ENCODE data around the gene FNIP1. TPM values are rescaled to one million over a fixed set of nuclear protein-coding genes. Genes with fewer than 3 reads are reported as not detected.

Gene FNIP1
- total RNA-seq, 2 donors from 2014 or later = 19.9 to 25.6 TPM

GRCh38 chr5:131677115-131677514 lies 119.7 kb downstream of the FNIP1 start:
- no peak overlapping the region for H3K4me3 Mint-ChIP-seq
- peaks cover 4% of the 10 kb centered on the region for H3K4me1 ChIP-seq (ENCODE audit: control insufficient read depth, insufficient read depth, low read length)
- no peak for DNase-seq
- 93 to 95% methylated on average over 2 to 3 of the region's 3 CpGs for WGBS, 2 experiments (ENCODE audit: insufficient coverage in 1 of 2, insufficient read length in 1 of 2)
- H3K9me3 Mint-ChIP-seq = no peaks in the 10 kb centered on the region
- no peak overlapping the region for H3K9ac ChIP-seq (ENCODE audit: extremely low read depth, low read length, poor library complexity, severe bottlenecking)
- no peaks in the 10 kb centered on the region for H3K27me3 Mint-ChIP-seq (ENCODE audit: insufficient read depth)
- no peaks in the 10 kb centered on the region for H3K9me3 ChIP-seq (ENCODE audit: control insufficient read depth, low read length)
- no peaks in the 10 kb centered on the region for H3K27me3 ChIP-seq (ENCODE audit: control insufficient read depth, insufficient read depth, low read length, poor library complexity, severe bottlenecking)
- H3K4me3 ChIP-seq (ENCODE audit: low read length) = no peak overlapping the region
- peaks cover 38% of the 10 kb centered on the region for H3K36me3 Mint-ChIP-seq (ENCODE audit: low read depth)
- no peak for TF ChIP-seq CTCF (conservative IDR thresholded peaks at IDR 0.05)
- H3K4me1 Mint-ChIP-seq = peaks cover 5% of the 10 kb centered on the region
- H3K27ac Mint-ChIP-seq = no peak overlapping the region
- H3K36me3 ChIP-seq (ENCODE audit: control insufficient read depth, insufficient read depth, low read length) = peaks cover 54% of the 10 kb centered on the region
- no peak overlapping the region for H3K27ac ChIP-seq (ENCODE audit: low read depth, low read length)

- 75 to 91% methylated on average over 1 to 6 of the region's 6 CpGs for WGBS, 2 experiments (ENCODE audit: insufficient coverage in 1 of 2, insufficient read length in 1 of 2)
- DNase-seq = no peak
- Histone ChIP-seq H3K27ac (ENCODE audit: low read depth, low read length) (no peak overlapping the region), H3K9ac (ENCODE audit: extremely low read depth, low read length, poor library complexity, severe bottlenecking) (no peak overlapping the region), H3K36me3 (ENCODE audit: control insufficient read depth, insufficient read depth, low read length) (peaks cover 73% of the 10 kb centered on the region), H3K27me3 (ENCODE audit: control insufficient read depth, insufficient read depth, low read length, poor library complexity, severe bottlenecking) (no peaks in the 10 kb centered on the region), H3K4me1 (ENCODE audit: control insufficient read depth, insufficient read depth, low read length) (peaks cover 5% of the 10 kb centered on the region), H3K4me3 (ENCODE audit: low read length) (no peak overlapping the region), H3K9me3 (ENCODE audit: control insufficient read depth, low read length) (no peaks in the 10 kb centered on the region)
- no peaks in the 10 kb centered on the region for H3K27me3 Mint-ChIP-seq (ENCODE audit: insufficient read depth)
- peaks cover 6% of the 10 kb centered on the region for H3K4me1 Mint-ChIP-seq
- TF ChIP-seq CTCF (conservative IDR thresholded peaks at IDR 0.05) = no peak
- no peak overlapping the region for H3K4me3 Mint-ChIP-seq
- no peaks in the 10 kb centered on the region for H3K9me3 Mint-ChIP-seq
- H3K36me3 Mint-ChIP-seq (ENCODE audit: low read depth) = peaks cover 52% of the 10 kb centered on the region
- H3K27ac Mint-ChIP-seq = no peak overlapping the region
Measured at GRCh38 chr5:131672776-131673175, 124.0 kb downstream of the FNIP1 start.

DNA sequence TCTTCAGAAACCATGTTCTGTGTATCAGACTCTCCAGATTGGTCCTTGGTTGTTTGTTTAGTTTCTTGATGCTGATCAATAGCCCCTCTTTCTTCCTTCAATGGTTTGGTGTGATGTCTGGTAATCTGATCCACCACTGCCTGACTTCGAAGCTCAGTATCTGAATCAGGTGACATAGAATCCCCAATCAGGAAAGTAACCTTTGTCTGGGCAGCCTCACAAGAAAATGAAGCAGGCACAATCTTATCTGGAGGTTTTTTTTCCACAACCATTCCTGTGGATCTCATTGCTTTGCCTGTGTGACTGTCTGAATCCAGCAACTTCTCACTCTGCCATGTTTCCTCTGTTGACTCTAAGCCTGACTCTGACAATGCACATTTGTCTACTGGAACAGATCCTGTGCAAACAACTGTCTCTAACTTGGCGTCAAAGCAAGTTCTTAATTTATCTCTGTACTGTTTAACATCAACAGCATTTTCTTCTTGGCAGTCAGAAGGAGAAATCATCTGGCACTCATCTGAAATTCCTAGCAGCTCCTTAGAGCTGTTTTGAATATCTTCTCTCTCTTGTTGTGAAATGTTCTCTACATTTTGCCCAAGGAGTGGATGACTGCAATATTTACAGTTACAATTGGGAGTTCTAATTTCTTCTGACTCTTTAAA lies 124.7 kb downstream of the FNIP1 start:
- H3K4me3 Mint-ChIP-seq = no peak overlapping the region
- TF ChIP-seq CTCF (conservative IDR thresholded peaks at IDR 0.05) = no peak
- Histone ChIP-seq H3K27ac (ENCODE audit: low read depth, low read length) (no peak overlapping the region), H3K9ac (ENCODE audit: extremely low read depth, low read length, poor library complexity, severe bottlenecking) (no peak overlapping the region), H3K36me3 (ENCODE audit: control insufficient read depth, insufficient read depth, low read length) (peaks cover 68% of the 10 kb centered on the region), H3K4me1 (ENCODE audit: control insufficient read depth, insufficient read depth, low read length) (peaks cover 5% of the 10 kb centered on the region), H3K9me3 (ENCODE audit: control insufficient read depth, low read length) (no peaks in the 10 kb centered on the region), H3K27me3 (ENCODE audit: control insufficient read depth, insufficient read depth, low read length, poor library complexity, severe bottlenecking) (no peaks in the 10 kb centered on the region), H3K4me3 (ENCODE audit: low read length) (no peak overlapping the region)
- H3K4me1 Mint-ChIP-seq = peaks cover 6% of the 10 kb centered on the region
- 75 to 79% methylated on average over 1 to 2 of the region's 2 CpGs for WGBS, 2 experiments (ENCODE audit: insufficient coverage in 1 of 2, insufficient read length in 1 of 2)
- no peaks in the 10 kb centered on the region for H3K9me3 Mint-ChIP-seq
- no peak for DNase-seq
- H3K27me3 Mint-ChIP-seq (ENCODE audit: insufficient read depth) = no peaks in the 10 kb centered on the region
- peaks cover 49% of the 10 kb centered on the region for H3K36me3 Mint-ChIP-seq (ENCODE audit: low read depth)
- peak overlapping the region; percentile 32 for H3K27ac Mint-ChIP-seq
